ENCODE data around the gene SPINDOC. TPM values are rescaled to one million over a fixed set of nuclear protein-coding genes. Genes with fewer than 3 reads are reported as not detected.

The SPINDOC gene
- total RNA-seq, 1 experiment from 2014 or later: 17.1 TPM

DNA sequence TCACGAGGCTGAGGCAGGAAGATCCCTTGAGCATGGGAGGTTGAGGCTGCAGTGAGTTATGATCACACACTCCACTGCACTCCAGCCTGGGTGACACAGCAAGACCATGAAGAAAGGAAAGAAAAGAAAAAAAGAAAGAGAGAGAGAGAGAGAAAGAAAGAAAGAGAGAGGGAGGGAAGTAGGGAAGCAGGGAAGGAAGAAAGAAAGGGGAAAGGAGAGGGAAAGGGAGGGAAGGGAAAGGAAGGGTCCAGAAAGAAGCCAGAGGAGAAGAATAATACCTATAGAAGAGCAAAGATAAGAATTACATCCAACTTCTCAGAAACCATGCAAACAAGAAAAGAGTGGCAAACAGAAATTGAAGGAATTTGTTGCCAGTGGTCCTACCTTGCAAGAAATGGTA is 27.4 kb upstream of the SPINDOC start:
- no peak overlapping the region for H3K4me3 Mint-ChIP-seq (ENCODE audit: unreplicated experiment)
- no peak for DNase-seq (ENCODE audit: unreplicated experiment)
- H3K27me3 Mint-ChIP-seq (ENCODE audit: insufficient read depth, unreplicated experiment): no peaks in the 10 kb centered on the region
- no peaks in the 10 kb centered on the region for H3K9me3 Mint-ChIP-seq (ENCODE audit: unreplicated experiment)
- no peaks in the 10 kb centered on the region for H3K4me1 Mint-ChIP-seq (ENCODE audit: insufficient read depth, unreplicated experiment)
- no TSS peak for BruUV-seq (replicated peaks)
- POLR2A ChIA-PET: no interaction called here
- H3K27ac Mint-ChIP-seq (ENCODE audit: low read depth, unreplicated experiment): no peak overlapping the region
- CTCF ChIA-PET: interaction anchor here (0.7 kb wide), 2 partner anchors 17 to 160 kb away, joined by 4 to 5 read pairs; no protein-coding TSS in a partner anchor
- no peaks in the 10 kb centered on the region for H3K36me3 Mint-ChIP-seq (ENCODE audit: insufficient read depth, unreplicated experiment)
- intact Hi-C loops (cut with micrococcal nuclease): no loop called here
- TF ChIP-seq, protein P1, sequence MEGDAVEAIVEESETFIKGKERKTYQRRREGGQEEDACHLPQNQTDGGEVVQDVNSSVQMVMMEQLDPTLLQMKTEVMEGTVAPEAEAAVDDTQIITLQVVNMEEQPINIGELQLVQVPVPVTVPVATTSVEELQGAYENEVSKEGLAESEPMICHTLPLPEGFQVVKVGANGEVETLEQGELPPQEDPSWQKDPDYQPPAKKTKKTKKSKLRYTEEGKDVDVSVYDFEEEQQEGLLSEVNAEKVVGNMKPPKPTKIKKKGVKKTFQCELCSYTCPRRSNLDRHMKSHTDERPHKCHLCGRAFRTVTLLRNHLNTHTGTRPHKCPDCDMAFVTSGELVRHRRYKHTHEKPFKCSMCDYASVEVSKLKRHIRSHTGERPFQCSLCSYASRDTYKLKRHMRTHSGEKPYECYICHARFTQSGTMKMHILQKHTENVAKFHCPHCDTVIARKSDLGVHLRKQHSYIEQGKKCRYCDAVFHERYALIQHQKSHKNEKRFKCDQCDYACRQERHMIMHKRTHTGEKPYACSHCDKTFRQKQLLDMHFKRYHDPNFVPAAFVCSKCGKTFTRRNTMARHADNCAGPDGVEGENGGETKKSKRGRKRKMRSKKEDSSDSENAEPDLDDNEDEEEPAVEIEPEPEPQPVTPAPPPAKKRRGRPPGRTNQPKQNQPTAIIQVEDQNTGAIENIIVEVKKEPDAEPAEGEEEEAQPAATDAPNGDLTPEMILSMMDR (IDR thresholded peaks at IDR 0.05; ENCODE audit: unreplicated experiment): no peak

- intact Hi-C loops (cut with micrococcal nuclease): no loop called here
- Mint-ChIP-seq H3K27ac (ENCODE audit: low read depth, unreplicated experiment) (peak overlapping the region; percentile 23), H3K4me3 (ENCODE audit: unreplicated experiment) (no peak overlapping the region), H3K27me3 (ENCODE audit: insufficient read depth, unreplicated experiment) (no peaks in the 10 kb centered on the region), H3K4me1 (ENCODE audit: insufficient read depth, unreplicated experiment) (no peaks in the 10 kb centered on the region), H3K36me3 (ENCODE audit: insufficient read depth, unreplicated experiment) (no peaks in the 10 kb centered on the region), H3K9me3 (ENCODE audit: unreplicated experiment) (peaks cover 8% of the 10 kb centered on the region)
- ChIA-PET CTCF (no interaction called here), POLR2A (no interaction called here)
- TF ChIP-seq, protein P1 (IDR thresholded peaks at IDR 0.05; ENCODE audit: unreplicated experiment): no peak
- DNase-seq (ENCODE audit: unreplicated experiment): no peak
- no TSS peak for BruUV-seq (replicated peaks)
Observed at GRCh38 chr11:63791495-63792167, 21.6 kb upstream of the SPINDOC start.

GRCh38 chr11:63793161-63793560 is 20.1 kb upstream of the SPINDOC start:
- intact Hi-C loops (cut with micrococcal nuclease): no loop called here
- DNase-seq (ENCODE audit: unreplicated experiment): no peak
- CTCF ChIA-PET: interaction anchor here (0.6 to 1.4 kb wide), 3 partner anchors 26 to 165 kb away, joined by 3 read pairs; no protein-coding TSS in a partner anchor

GRCh38 chr11:63795066-63795465 is 18.2 kb upstream of the SPINDOC start:
- DNase-seq (ENCODE audit: unreplicated experiment): no peak
- Mint-ChIP-seq H3K27me3 (ENCODE audit: insufficient read depth, unreplicated experiment) (no peaks in the 10 kb centered on the region), H3K36me3 (ENCODE audit: insufficient read depth, unreplicated experiment) (no peaks in the 10 kb centered on the region), H3K27ac (ENCODE audit: low read depth, unreplicated experiment) (no peak overlapping the region), H3K9me3 (ENCODE audit: unreplicated experiment) (peaks cover 8% of the 10 kb centered on the region), H3K4me3 (ENCODE audit: unreplicated experiment) (no peak overlapping the region), H3K4me1 (ENCODE audit: insufficient read depth, unreplicated experiment) (no peaks in the 10 kb centered on the region)
- BruUV-seq (replicated peaks): no TSS peak
- TF ChIP-seq, protein P1 (IDR thresholded peaks at IDR 0.05; ENCODE audit: unreplicated experiment): no peak
- intact Hi-C loops (cut with micrococcal nuclease): no loop called here
- POLR2A ChIA-PET: interaction anchor here (0.7 kb wide), 1 partner anchor 134 kb away, joined by 3 read pairs; no protein-coding TSS in a partner anchor
- CTCF ChIA-PET: no interaction called here

More at GRCh38 chr11:63793161-63793560, 20.1 kb upstream of the SPINDOC start:
- H3K27ac Mint-ChIP-seq (ENCODE audit: low read depth, unreplicated experiment): no peak overlapping the region
- no TSS peak for BruUV-seq (replicated peaks)
- peaks cover 8% of the 10 kb centered on the region for H3K9me3 Mint-ChIP-seq (ENCODE audit: unreplicated experiment)
- no peak overlapping the region for H3K4me3 Mint-ChIP-seq (ENCODE audit: unreplicated experiment)
- H3K27me3 Mint-ChIP-seq (ENCODE audit: insufficient read depth, unreplicated experiment): no peaks in the 10 kb centered on the region
- no peaks in the 10 kb centered on the region for H3K36me3 Mint-ChIP-seq (ENCODE audit: insufficient read depth, unreplicated experiment)
- POLR2A ChIA-PET: no interaction called here
- TF ChIP-seq, protein P1 (IDR thresholded peaks at IDR 0.05; ENCODE audit: unreplicated experiment): no peak
- H3K4me1 Mint-ChIP-seq (ENCODE audit: insufficient read depth, unreplicated experiment): no peaks in the 10 kb centered on the region
